ENCODE measurements around the gene LRRTM4.
"Not testable (repeated sequence)": the region's sequence is repeated elsewhere in the genome, so short reads cannot be mapped to it uniquely, and the experiment has no call there.

Gene LRRTM4

GRCh38 chr2:77142141-77142540, 380.0 kb downstream of the LRRTM4 start:
- no peak for TF ChIP-seq CTCF (conservative IDR thresholded peaks at IDR 0.05; ENCODE audit: low read depth, low read length)
- H3K4me3 ChIP-seq (ENCODE audit: low read depth, low read length) = no peak overlapping the region

GRCh38 chr2:77128479-77128878, 393.7 kb downstream of the LRRTM4 start:
- not testable (repeated sequence) for DNase-seq (ENCODE audit: low read depth); H3K4me3 ChIP-seq (ENCODE audit: low read depth, low read length)

More at GRCh38 chr2:77142141-77142540, 380.0 kb downstream of the LRRTM4 start:
- no peak for DNase-seq (ENCODE audit: low read depth)

GRCh38 chr2:77127345-77127744, 394.8 kb downstream of the LRRTM4 start:
- no peak for DNase-seq (ENCODE audit: low read depth)
- H3K4me3 ChIP-seq (ENCODE audit: low read depth, low read length) = no peak overlapping the region
- no peak for TF ChIP-seq CTCF (conservative IDR thresholded peaks at IDR 0.05; ENCODE audit: low read depth, low read length)

GRCh38 chr2:77121518-77121917, 400.7 kb downstream of the LRRTM4 start:
- no peak for DNase-seq (ENCODE audit: low read depth)
- no peak overlapping the region for H3K4me3 ChIP-seq (ENCODE audit: low read depth, low read length)
- no peak for TF ChIP-seq CTCF (conservative IDR thresholded peaks at IDR 0.05; ENCODE audit: low read depth, low read length)

GRCh38 chr2:77119333-77119732, 402.8 kb downstream of the LRRTM4 start:
- TF ChIP-seq CTCF (conservative IDR thresholded peaks at IDR 0.05; ENCODE audit: low read depth, low read length) = no peak
- no peak for DNase-seq (ENCODE audit: low read depth)
- no peak overlapping the region for H3K4me3 ChIP-seq (ENCODE audit: low read depth, low read length)

- TF ChIP-seq CTCF (conservative IDR thresholded peaks at IDR 0.05; ENCODE audit: low read depth, low read length) = no peak
- no peak for DNase-seq (ENCODE audit: low read depth)
- no peak overlapping the region for H3K4me3 ChIP-seq (ENCODE audit: low read depth, low read length)
Measured at GRCh38 chr2:77108915-77109314, 413.3 kb downstream of the LRRTM4 start.

- no peak for TF ChIP-seq CTCF (conservative IDR thresholded peaks at IDR 0.05; ENCODE audit: low read depth, low read length)
- H3K4me3 ChIP-seq (ENCODE audit: low read depth, low read length) = no peak overlapping the region
- no peak for DNase-seq (ENCODE audit: low read depth)
Measured at GRCh38 chr2:77105008-77105407, 417.2 kb downstream of the LRRTM4 start.

GRCh38 chr2:77104554-77104953, 417.6 kb downstream of the LRRTM4 start:
- TF ChIP-seq CTCF (conservative IDR thresholded peaks at IDR 0.05; ENCODE audit: low read depth, low read length) = no peak
- H3K4me3 ChIP-seq (ENCODE audit: low read depth, low read length) = no peak overlapping the region
- peak; percentile 0 for DNase-seq (ENCODE audit: low read depth)
